Dedifferentiated amniotic fluid mesenchymal stem cell (primary cell): ENCODE measurements around the gene FOXO6.

Experiments
- DNase-seq: peaks from one replicate; pipeline ENCODE4 v3.0.0-alpha.2; 2016; ENCODE audit errors: extremely low spot score

FOXO6 gene

DNA sequence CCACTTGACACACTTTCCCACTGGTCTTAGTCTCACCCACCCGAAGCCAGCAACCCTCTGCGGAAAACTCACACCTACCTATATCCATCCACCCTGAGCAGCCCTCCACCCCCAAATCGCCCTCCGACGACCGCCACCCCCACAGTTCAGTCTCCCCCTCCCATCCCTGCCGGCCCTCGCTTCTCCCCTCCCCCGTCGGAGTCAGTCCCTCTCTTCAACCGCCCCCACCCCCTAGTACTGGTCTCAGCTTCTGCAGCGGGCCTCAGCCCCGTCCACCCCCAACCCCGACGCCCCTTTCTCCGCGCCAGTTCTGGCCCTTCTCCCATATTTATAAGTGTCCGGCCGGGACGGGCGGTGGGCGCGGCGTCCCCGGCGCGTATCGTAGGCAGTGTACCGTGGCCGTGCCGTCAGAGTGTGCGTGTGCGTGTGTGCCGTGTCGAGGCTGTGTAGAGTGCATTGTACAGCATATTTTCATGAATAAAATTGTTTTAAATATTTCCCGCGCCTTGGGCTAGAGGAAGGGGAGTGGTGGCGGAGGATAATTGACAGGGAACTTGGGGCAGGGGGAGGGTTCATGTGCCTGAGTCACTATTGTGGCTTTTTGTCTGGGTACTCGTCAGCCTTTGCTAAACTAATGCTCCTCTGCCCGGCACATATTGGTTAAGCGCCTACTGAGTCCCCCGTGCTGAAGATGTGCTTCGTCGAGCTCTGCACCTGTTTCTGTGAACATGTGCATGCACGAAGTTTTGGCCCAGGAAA is 22.0 kb downstream of the FOXO6 start:
- DNase-seq: peak; percentile 38

DNA sequence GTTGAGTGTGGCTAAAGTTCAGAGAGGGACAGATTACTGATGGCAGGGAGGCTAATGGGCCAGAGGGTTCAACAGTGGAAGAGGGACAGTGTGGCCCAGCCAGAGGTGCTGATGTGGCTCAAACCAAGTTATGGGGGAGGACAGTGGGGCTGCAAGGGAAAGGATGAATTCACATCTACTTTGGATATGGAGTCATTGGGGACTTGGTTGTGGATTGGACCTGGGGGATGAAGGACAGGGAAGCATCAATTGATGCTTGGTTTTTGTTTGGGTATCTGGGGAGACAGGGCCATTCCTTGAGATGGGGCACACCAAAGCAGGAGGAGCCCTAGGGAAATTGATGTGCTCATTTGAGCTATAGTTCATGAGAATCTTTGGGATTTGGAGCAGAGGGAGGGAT is 23.3 kb downstream of the FOXO6 start:
- no peak for DNase-seq

DNA sequence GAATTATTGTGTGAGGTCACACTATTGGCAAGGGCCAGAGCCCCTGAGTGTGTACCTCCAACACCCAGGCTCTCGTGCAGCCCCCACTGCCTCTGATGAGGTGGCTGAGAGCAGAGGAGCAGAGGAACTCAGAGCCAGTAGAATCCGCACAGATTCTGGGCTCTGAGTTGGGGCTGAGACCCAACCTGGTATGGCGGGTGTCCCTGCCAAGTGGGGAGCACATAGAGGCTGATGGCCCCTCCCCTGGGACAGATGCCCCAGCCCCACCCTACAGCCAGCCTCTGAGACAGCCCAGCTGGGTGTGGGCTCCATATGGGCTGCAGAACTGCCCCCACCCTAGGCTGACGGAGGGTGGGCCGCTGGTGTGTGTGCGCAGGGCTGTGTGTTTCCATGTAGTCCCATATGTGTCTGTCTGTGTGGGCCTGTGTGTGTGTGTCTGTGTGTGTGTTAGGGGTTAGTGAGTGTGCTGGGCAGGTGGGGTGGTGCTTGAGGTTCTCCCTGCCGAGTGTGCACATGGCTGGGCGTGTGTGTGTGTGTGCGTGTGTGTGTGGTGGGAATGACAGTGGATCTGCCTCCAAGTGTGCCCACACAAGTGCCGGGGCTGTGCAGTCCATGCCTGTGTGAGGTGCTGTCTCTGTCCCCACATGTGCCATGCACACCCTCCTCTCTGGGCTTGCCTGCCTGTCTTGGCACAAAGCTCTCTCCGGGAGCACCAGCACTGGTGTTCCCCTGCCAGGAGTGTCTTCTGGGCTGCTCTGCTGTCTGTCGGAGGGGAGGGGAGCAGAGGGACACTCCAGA is 24.4 kb downstream of the FOXO6 start:
- no peak for DNase-seq

DNA sequence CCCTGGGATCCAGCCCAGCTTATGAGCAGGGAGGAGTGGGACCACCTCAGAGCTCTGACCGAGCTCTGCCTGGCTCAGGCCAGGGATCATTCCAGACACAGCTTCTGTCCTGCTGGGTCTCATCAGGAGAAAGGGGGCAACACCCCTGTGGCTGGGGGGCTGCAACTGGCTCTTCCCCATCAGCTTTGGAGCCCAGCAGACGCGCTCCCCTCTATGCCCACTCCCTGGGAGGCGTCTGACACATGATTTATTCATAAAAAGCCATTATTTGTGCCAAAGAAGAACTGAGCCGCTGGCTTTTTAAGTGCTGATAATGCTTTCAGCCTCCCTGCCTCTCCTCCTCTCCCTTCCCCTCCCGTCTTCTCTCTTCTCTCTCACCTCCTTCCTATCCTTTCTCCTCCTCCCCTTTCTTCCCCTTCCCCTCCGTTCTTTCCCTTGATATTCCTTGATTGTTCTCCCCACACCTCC is 25.0 kb downstream of the FOXO6 start:
- no peak for DNase-seq

DNA sequence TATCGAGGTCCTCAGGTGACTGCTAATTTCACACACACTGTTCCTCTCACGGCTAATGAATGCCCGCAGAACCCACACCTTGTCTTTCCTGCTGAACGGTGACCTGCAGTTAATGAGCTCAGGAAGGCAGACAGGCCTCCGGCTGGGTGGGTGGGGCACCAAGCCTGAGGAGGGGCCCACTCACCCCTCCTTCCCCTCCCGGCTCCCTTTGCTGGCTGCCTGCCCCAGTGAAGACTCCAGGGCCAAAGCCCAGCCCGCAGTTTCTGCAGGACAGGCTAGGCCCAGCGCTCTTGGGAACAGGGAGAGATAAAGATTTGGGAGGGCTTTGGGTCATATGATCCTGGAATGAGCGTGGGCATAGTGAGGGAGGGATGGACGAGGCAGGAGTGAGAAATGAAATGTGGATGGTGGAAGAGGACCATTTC is 26.4 kb downstream of the FOXO6 start:
- peak; percentile 71 for DNase-seq

DNA sequence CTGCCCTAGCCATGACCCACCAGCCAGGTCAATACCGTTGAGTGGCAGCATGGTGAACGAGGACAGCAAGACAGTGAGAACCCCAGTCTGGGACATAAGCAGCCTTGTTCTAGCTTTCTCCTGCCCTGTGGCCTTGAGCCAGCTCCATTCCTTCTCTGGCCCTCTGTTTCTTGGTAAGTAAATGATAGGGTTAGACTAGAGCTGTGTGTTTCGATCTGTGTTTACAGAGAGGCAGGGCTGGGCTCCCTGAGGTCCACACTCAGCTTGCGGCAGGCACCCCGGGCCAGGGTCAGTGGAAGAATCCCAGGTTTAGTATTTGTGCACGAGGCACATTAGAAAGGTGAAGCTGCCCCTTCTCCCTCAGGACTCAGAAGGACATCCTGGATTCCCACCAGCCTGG is 27.3 kb downstream of the FOXO6 start:
- no peak for DNase-seq

DNA sequence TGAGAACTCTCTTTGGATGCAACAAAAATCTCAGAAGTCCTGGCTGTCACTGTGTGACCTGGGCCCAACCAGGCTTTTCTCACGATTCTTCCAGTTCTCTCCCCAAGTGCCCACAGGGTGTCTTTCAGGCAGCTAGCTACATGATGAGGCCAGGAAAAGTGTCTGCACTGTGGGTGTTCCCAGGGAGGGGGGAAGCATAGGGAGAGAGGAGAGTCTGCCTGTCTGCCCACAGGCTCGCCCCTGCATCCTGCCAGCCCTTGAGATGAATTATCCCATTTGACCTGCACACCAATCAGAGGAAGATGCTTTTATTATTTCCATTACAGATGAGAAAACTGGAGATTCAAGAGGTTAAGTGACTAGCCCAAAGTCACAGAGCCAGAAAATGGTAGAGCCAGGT is 27.8 kb downstream of the FOXO6 start:
- no peak for DNase-seq

DNA sequence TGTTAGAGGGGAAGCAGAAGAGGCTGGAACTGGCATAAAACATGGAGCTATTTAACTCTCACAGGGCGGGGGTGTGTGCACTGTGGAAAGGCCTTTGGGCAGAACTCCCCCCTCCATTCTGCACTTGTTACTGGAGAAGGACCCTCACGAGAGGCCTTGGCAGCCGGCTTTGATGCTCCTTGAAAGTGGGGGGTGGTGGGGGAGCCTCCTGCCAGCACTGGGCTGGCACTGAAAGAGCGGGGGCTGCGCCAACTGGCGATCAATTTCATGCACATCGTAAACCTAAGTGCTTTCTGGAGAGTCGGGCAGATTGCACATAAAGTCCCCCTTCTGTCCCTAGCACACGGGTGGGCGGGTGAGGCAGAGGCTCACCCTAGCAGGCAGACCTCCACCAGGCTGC is 28.9 kb downstream of the FOXO6 start:
- DNase-seq: no peak

DNA sequence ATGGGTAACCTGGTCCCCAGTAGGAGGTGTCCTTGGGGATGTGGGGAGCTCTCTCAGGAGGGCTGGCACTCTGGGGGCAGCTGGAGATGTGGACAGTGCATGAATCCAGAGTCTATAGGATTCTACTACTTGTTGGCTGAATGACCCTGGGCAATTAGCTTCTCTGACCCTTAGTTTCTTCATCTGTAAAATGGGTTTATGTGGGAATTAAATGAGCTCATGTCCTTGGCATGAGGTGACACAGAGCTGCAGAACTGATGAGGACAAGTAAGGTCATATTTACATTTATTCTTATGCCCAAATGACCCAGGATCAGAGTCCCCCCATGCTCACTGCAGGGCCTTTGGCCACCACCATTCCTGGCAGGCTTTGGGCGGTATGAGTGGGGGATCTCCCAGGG is 29.3 kb downstream of the FOXO6 start:
- no peak for DNase-seq

DNA sequence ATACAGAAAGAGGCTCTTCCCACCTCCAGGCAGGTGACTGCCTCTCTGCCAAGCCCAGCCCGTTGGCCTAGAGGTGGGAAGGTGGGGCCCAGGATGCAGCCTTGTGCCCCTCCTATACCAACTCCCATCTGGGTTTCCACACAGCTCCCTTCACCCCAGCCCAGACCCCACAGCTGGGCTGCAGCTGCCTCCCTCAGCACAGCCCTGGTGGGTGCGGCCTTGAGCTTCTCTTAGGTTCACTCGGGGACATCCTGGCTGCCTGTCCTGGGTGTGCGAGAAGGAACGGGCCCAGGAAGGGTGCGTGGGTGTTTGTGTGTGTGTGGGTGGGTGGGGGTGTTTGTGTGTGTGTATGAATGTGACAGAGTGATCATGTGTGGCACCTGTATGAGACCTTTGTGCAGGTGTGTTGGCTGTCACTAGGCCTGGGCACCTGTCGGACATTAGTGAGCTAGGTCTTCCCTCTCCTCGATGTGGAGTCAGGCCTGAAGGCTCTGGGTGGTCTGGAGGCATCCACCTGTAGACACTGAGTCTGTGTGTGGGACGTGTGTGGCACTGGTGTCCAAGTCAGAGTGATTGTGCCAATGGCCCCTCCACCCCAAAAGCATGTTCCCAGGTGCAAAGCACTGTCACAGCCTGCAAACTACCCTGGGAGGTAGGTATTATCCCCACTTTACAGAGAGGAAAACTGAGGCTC is 30.7 kb downstream of the FOXO6 start:
- no peak for DNase-seq

DNA sequence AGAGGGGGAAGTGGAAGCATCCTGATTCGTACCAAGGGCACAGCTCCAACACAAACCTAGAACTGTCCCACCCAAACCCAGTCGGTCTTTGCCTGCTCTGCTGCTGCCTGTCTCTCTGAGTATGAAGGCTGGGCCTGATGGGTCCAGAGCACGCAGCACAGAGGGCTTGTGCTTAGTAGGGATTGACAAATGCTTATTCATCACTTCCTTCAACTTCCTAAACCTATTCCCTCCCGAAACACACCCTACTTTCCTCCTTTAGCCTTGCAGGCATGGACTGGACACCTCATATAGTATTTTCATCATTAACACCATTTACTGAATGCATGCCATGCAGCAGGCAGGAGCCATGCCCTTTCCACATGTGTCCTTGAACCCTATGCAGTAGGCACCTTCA is 31.3 kb downstream of the FOXO6 start:
- DNase-seq: no peak

DNA sequence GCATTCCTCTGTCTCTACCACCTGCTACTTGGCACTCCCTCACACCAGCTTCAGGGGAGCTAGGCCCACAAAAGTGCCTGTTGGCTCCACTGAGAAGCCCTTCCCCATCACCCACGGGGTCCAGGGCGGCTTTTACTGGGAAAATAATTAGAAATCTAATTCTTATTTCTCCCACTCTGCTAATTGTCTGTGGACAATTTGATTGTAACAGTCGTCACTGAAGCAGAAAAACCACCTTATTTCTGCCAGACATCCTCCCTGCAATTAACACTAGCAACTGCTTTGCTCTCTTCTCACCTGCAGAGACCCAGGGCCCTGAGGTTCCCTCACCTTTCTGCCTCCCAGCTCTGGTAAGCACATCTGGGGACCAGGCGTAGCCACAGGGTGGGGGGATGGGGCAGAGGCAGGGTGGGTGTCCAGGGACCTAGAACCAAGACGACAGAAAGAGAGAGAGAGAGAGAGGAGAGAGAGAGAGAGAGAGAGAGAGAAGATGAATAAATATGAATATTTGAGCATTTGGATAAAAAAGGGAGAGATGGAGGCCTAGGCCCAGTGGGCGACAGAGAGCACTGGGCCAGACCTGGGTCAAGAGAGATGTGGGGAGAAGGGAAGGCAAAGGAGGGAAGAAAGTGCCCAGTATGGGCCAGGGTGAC is 32.6 kb downstream of the FOXO6 start:
- DNase-seq: no peak

DNA sequence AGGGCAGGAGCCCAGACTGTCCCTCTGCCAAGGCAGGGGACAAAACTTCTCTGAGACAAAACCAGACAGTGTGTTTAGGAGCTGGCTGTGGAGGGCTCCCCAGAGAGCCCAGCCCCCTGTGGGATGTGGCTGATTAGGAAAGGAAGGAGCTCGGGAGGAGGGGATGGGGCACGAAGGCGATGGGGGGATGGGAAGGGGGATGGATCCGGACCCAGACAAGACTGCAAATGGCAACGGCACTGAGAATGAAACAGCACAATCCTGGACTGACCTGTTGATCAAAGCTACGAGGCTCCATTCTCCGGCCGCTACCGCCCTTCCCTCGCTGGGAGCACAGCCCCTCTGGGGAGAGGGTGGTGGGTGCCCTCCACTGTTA is 33.1 kb downstream of the FOXO6 start:
- no peak for DNase-seq

DNA sequence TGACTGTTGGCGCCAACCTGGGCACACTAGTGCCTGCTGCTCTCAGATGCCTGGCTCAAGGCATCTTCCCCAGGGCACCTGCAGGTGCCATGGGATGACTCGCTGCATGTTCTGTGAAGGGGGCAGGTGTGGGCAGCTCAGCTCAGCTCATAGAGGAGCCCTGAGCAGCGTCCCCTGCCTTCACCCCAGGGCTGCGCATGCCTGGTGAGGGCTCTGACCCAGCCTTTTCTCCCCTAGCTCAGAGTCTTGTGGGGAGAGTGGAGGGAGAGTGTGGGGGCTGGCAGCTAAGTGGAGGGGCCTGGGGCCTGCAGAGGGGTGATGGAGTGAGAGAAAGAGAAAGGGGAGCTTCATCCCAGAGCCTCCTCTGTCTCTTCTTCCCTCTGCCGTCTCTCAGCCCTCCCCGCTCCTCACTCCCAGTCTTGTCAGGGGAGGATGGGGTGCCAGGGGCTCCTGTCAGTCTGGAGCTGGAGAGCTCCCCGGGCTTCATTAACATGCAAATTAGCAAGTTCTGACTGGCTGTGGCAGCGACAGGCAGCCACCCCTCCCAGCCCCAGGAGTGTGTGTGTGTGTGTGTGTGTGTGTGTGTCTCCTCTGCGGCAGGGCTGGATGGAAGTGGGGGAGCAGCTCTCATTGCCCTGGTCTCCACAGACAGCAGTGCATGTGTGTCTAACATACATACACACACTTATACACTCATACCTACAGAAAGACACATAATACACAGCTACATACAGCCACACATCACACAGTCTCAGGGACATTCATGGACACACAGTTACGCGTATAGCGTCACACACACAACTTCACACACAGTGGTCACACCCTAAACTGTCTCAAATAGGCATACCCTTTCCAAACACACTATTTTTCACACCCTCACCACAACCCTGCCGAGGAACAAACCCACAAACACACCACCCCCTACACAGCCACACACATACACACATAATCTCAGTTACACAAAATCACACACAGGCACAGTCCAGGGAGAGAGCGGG is 34.0 kb downstream of the FOXO6 start:
- no peak for DNase-seq

DNA sequence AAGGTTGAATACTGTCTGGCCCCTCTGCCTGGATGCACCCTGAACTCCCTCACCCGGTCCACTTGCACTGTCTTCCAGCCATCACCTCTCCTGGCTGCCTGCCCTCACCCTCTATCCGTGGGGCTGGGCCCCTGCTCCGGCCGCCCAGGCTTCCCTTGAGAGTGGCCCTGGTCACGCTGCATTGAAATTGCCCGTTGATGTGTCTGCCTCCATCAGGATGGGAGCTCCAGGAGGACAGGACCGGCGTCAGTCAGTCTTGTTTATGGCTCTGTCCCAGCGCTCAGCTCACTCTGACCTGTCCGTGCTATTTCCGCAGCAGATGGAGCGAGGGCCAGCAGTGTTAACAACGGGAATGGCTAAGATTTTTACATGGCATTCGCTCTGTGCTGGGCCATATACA is 34.9 kb downstream of the FOXO6 start:
- DNase-seq: no peak

DNA sequence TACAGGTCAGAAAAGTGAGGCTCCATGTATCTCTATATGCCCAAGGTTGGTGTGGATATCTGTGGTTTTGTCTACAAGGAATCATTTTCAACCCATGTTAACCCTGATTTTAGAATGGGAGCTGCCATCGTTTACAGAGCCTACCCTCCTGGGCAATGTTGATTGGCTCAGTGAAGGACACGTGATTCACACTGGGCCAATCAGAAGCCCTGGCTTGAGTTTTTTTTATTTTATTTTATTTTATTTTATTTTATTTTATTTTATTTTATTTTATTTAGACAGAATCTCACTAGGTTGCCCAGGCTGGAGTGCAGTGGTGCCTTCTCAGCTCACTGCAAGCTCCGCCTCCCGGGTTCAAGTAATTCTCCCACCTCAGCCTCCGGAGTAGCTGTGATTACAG is 35.8 kb downstream of the FOXO6 start:
- DNase-seq: no peak

DNA sequence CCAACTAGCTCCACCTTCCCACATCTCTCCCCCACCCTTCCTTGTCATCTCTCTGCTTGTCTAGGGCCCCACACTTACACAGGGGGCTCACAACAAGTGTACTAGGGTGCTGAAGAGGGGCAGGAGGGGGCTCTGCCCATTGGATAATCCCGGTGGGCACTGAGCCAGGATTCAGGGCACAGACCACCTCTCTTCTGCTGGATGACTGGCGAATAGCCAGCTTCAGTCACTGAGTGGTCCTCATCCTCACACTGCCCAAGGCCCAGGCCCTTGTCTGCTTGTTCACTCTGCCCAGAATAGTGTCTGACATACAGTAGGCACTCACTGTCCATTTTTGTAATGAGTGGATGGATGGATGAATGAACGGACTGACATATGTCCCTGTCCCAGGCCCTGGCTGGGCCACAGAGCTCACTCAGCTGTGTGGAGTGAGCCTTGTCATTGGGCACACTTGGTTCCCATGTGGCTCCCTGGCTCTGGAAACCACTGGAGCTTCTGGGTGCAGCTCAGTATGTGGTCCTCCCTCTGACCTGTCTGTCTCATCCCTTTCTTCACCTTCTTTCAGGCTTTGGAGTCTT is 36.6 kb downstream of the FOXO6 start:
- no peak for DNase-seq

DNA sequence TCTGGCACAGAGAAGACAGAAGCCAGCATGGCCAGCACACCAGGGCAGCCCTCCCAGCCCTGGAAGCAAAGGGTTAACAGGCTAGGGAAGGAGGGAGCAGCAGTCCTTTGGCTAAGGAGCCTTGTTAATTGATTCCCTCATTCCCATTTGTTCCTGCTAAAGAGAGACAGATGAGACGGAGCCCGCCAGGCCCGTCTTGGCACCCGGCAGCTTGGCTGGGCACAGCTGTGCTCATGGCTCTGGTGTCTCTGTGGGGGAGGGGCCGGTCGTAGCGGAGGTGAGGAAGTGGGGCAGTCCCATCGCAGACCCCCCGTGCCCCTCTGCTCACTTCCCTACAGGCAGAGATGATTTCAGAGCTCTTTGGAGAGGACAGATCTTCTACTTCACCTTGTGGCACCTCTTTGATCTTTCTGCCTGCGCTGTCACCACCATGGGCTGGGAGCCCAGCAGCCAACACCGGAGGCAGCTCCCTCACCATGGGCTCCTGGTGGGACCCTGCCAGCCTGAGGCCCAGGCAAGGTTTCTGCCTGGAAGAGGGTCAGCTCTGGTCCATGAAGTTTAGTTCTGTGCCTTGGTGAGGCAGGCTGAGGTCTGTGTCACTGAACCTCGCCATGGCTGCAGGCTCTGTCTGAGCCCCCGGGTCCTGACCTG is 38.0 kb downstream of the FOXO6 start:
- no peak for DNase-seq

DNA sequence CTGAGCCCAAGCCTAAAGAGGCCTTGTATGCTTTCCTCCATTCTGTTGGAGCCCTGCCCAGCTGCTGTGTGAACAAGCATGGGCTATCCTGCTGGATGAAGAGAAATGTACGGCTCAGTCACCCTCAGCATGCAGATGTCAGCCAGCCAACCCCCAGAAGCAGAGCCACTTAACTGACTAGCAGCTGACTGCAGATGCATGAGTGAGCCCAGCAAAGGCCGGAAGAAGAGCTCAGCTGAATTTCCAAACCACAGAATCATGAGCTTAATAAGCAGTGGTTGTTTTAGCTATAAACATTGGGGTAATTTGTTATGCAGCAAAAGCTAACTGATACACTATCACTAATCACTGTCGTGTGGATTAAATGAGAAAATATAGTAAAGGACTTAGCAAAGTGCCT is 39.0 kb downstream of the FOXO6 start:
- no peak for DNase-seq

DNA sequence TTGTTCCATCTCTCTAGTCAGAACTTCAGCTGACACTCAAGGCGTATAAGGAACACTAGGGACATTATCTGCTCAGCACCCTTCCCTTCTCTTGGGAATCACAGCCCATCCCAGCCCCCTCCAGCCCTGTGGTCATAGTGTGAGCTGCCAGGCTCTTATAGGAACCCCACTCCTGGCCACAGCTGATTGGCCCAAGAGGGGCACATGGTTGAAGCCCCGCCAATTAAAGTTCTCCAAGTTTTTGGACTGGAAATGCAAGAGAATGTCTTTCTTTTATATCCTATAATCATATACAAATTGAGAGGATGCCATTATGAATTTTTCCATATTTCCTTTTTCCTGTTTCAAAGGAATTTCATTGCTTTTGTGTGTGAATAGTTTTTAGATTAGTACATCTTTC is 40.7 kb downstream of the FOXO6 start:
- no peak for DNase-seq
